HepG2 (cell line): ENCODE measurements around the gene PRKCD.

Experiments
- AKNA ChIP-seq: sonication (generic); formaldehyde crosslinking; IDR thresholded peaks from 2 replicates; pipeline ENCODE4 v1.4.0; 2020; ENCODE audit warnings: missing genetic modification reagents, borderline replicate concordance
- BRCA1 ChIP-seq: sonication (generic); formaldehyde crosslinking; IDR thresholded peaks from 2 replicates; pipeline ENCODE4 v1.4.0; 2020; ENCODE audit warnings: missing genetic modification reagents
- CEBPB ChIP-seq: IDR thresholded peaks from 2 replicates; pipeline ENCODE4 v1.6.1; 2011; ENCODE audit warnings: low read depth, low read length, improper control_type of control experiment, borderline replicate concordance
- HMGA1 ChIP-seq: sonication (generic); formaldehyde crosslinking; conservative IDR thresholded peaks from 2 replicates; pipeline ENCODE4 v1.4.0; 2020; ENCODE audit warnings: missing genetic modification reagents
- POLR2AphosphoS5 ChIP-seq: IDR thresholded peaks from 2 replicates; pipeline ENCODE4 v1.6.1; 2012; ENCODE audit warnings: low read depth, low read length
- PREB ChIP-seq: sonication (generic); formaldehyde crosslinking; IDR thresholded peaks from 2 replicates; pipeline ENCODE4 v1.4.0; 2020; ENCODE audit warnings: missing genetic modification reagents
- RNF2 ChIP-seq: fragments of 450-650 bp; conservative IDR thresholded peaks from 2 replicates; pipeline ENCODE4 v1.6.1; 2016; ENCODE audit warnings: low read depth
- TCF7 ChIP-seq: sonication (generic); IDR thresholded peaks from 2 replicates; pipeline ENCODE4 v1.6.1; 2016; ENCODE audit warnings: antibody characterized with exemption, low read depth
- ZNF234 ChIP-seq: sonication (generic); formaldehyde crosslinking; conservative IDR thresholded peaks from 2 replicates; pipeline ENCODE4 v1.5.1; 2020; ENCODE audit warnings: mild to moderate bottlenecking, missing genetic modification reagents

GRCh38 chr3:53234841-53235232 is 73.8 kb downstream of the PRKCD start:
- TF ChIP-seq HMGA1 (CRISPR knock-in tag) (no peak), RNF2 (no peak), CEBPB (no peak), PREB (no peak), BRCA1 (CRISPR knock-in tag) (no peak), ZNF234 (CRISPR knock-in tag) (no peak), TCF7 (no peak), AKNA (CRISPR knock-in tag) (no peak), POLR2AphosphoS5 (no peak)
